HUES6 (cell line): ENCODE results near the gene MCOLN2.

Experiments
- H3K27ac ChIP-seq: 2 replicates; pipeline ENCODE4 v1.7.0; 2013; ENCODE audit warnings: low read depth, mild to moderate bottlenecking, low read length, inconsistent platforms
- H3K27me3 ChIP-seq: 2 replicates; pipeline ENCODE4 v1.6.1; 2013; ENCODE audit warnings: low read length; ENCODE audit not compliant: control insufficient read depth, insufficient read depth
- H3K36me3 ChIP-seq: 2 replicates; pipeline ENCODE4 v1.6.1; 2013; ENCODE audit warnings: low read length; ENCODE audit not compliant: control insufficient read depth, insufficient read depth
- H3K4me1 ChIP-seq: 2 replicates; pipeline ENCODE4 v1.6.1; 2013; ENCODE audit warnings: low read length; ENCODE audit not compliant: control insufficient read depth, insufficient read depth
- H3K4me3 ChIP-seq: 2 replicates; pipeline ENCODE4 v1.5.1; 2013; ENCODE audit warnings: low read depth, low read length
- H3K9ac ChIP-seq: one replicate; pipeline ENCODE4 v1.6.1; 2013; ENCODE audit warnings: mild to moderate bottlenecking, low read length
- H3K9me3 ChIP-seq: 2 replicates; pipeline ENCODE4 v1.6.1; 2013; ENCODE audit warnings: low read depth, low read length; ENCODE audit not compliant: control insufficient read depth, insufficient read depth

The MCOLN2 gene

DNA sequence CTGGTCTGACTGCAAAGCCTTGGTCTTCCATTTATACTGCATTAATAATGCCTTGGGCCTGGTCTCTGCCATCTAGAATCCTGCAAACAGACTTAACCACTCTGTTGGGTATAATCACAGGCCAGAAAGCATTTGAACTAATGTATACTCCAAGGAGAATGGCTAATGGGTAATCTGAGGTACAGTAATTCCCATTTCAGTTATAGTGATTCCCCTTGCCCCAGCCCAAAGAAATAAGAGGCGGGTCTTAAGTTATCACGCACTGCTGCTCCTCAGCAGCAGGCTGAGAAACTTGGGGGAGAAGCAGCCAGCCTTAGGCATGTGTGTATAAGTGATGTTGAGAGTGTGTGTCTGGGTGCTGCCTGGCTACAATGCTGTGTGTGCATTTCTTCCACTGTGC lies 106.3 kb downstream of the MCOLN2 start:
- no peak overlapping the region for H3K4me3 ChIP-seq
- H3K9me3 ChIP-seq, result no peaks in the 10 kb centered on the region
- H3K27ac ChIP-seq, result no peak overlapping the region

GRCh38 chr1:84889437-84889836 lies 107.5 kb downstream of the MCOLN2 start:
- Histone ChIP-seq H3K4me3 (no peak overlapping the region), H3K9me3 (no peaks in the 10 kb centered on the region), H3K27ac (no peak overlapping the region), H3K4me1 (peaks cover 4% of the 10 kb centered on the region), H3K27me3 (peaks cover 37% of the 10 kb centered on the region), H3K9ac (no peak overlapping the region), H3K36me3 (no peaks in the 10 kb centered on the region; the same call in 1 of the 2 replicates)

More for the DNA sequence above, 106.3 kb downstream of the MCOLN2 start:
- H3K27me3 ChIP-seq, result peaks cover 48% of the 10 kb centered on the region
- no peak overlapping the region for H3K9ac ChIP-seq
- no peaks in the 10 kb centered on the region for H3K36me3 ChIP-seq
- peaks cover 14% of the 10 kb centered on the region for H3K4me1 ChIP-seq

GRCh38 chr1:84888753-84889152 lies 108.2 kb downstream of the MCOLN2 start:
- Histone ChIP-seq H3K36me3 (no peaks in the 10 kb centered on the region; the same call in 1 of the 2 replicates), H3K27ac (no peak overlapping the region), H3K27me3 (peaks cover 30% of the 10 kb centered on the region), H3K4me1 (0 out of 2 replicates have a peak, but pooled peaks cover under 1% of the 10 kb centered on the region), H3K4me3 (no peak overlapping the region), H3K9ac (no peak overlapping the region), H3K9me3 (no peaks in the 10 kb centered on the region)

GRCh38 chr1:84887261-84887934 lies 109.5 kb downstream of the MCOLN2 start:
- Histone ChIP-seq H3K4me3 (no peak overlapping the region), H3K9me3 (0 out of 2 replicates have a peak, but pooled peaks cover 4% of the 10 kb centered on the region), H3K27me3 (peaks cover 17% of the 10 kb centered on the region), H3K36me3 (no peaks in the 10 kb centered on the region; the same call in 1 of the 2 replicates), H3K4me1 (no peaks in the 10 kb centered on the region), H3K9ac (no peak overlapping the region), H3K27ac (no peak overlapping the region)

GRCh38 chr1:84885469-84885868 lies 111.4 kb downstream of the MCOLN2 start:
- Histone ChIP-seq H3K4me1 (no peaks in the 10 kb centered on the region), H3K36me3 (no peaks in the 10 kb centered on the region; the same call in 1 of the 2 replicates), H3K27ac (no peak overlapping the region), H3K9me3 (peaks cover 9% of the 10 kb centered on the region; the same call in 1 of the 2 replicates), H3K27me3 (0 out of 2 replicates have a peak, but pooled peaks cover 4% of the 10 kb centered on the region), H3K4me3 (no peak overlapping the region), H3K9ac (no peak overlapping the region)

- Histone ChIP-seq H3K9ac (no peak overlapping the region), H3K4me3 (no peak overlapping the region), H3K9me3 (peaks cover 9% of the 10 kb centered on the region; the same call in 1 of the 2 replicates), H3K4me1 (no peaks in the 10 kb centered on the region), H3K27ac (no peak overlapping the region), H3K27me3 (no peaks in the 10 kb centered on the region), H3K36me3 (no peaks in the 10 kb centered on the region; the same call in 1 of the 2 replicates)
Measured at GRCh38 chr1:84884671-84885389, 112.1 kb downstream of the MCOLN2 start.

DNA sequence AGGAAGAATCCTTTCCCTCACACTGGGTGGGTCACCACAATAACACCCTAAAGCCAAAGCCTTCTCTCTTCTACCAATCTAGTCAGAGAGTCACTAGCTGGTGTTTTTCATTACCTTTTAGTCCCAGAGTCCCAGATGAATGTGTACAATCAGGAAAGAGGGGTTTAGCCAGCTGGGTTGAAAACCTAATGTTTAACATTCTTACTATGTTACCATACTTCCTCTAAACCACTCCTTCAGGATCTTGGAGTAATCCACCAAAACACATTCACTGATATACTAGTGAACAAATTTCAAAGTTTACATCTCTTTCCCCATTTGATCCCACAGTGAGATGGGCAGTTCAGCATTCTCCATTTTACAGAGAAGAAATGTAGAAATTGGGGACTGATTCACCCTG lies 113.6 kb downstream of the MCOLN2 start:
- peaks cover 9% of the 10 kb centered on the region; the same call in 1 of the 2 replicates for H3K9me3 ChIP-seq
- H3K27me3 ChIP-seq, result no peaks in the 10 kb centered on the region
- H3K27ac ChIP-seq, result no peak overlapping the region

GRCh38 chr1:84877592-84877991 lies 119.3 kb downstream of the MCOLN2 start:
- Histone ChIP-seq H3K27ac (no peak overlapping the region), H3K4me1 (no peaks in the 10 kb centered on the region), H3K9me3 (peaks cover 6% of the 10 kb centered on the region; the same call in 1 of the 2 replicates), H3K4me3 (no peak overlapping the region), H3K9ac (no peak overlapping the region), H3K36me3 (no peaks in the 10 kb centered on the region), H3K27me3 (no peaks in the 10 kb centered on the region)

More for the DNA sequence above, 113.6 kb downstream of the MCOLN2 start:
- Histone ChIP-seq H3K36me3 (no peaks in the 10 kb centered on the region; the same call in 1 of the 2 replicates), H3K4me3 (no peak overlapping the region), H3K4me1 (no peaks in the 10 kb centered on the region), H3K9ac (no peak overlapping the region)

DNA sequence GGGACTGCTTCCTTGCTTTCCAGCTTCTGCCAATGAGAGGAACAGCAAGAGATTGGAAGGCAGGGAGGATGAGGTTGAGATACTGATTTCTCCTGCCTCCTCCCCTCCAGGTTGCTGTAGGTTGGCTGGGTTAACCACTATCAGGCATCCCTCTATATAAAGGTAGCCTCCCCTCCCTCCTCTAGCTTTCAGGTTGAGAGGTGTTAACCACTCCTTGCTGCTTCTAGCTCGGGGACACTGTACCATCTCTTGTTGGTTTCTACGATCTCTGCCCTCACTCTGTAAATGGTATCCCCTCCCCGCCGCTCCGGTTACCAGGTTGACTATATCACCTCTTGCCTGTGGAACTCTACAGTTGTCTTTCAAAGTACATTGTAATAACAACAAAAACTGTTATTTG lies 120.6 kb downstream of the MCOLN2 start:
- Histone ChIP-seq H3K27ac (no peak overlapping the region), H3K27me3 (no peaks in the 10 kb centered on the region), H3K9me3 (no peaks in the 10 kb centered on the region), H3K4me3 (no peak overlapping the region), H3K4me1 (no peaks in the 10 kb centered on the region), H3K36me3 (no peaks in the 10 kb centered on the region), H3K9ac (no peak overlapping the region)
